ENCODE results near the gene PDS5A.
"Not testable (repeated sequence)": the region's sequence is repeated elsewhere in the genome, so short reads cannot be mapped to it uniquely, and the experiment has no call there.

DNA sequence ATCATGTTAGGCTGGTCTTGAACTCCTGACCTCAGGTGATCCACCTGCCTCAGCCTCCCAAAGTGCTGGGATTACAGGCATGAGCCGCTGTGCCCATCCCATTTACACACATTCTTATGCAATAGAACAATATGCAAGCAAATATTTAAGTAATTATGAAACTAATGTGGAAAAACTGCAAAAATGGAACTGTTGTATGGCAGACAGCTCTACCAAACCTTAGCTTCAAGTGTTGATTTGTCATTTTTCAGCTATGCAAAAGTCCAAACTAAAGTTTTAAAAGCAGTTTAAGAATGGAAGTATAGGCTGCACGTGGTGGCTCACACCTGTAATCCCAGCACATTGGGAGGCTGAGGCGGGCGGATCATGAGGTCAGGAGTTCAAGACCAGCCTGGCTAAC lies 11.7 kb upstream of the PDS5A start:
- not testable (repeated sequence) for TF ChIP-seq NR2C2 (CRISPR knock-in tag; IDR thresholded peaks at IDR 0.05; ENCODE audit: borderline replicate concordance); PAX8 (CRISPR knock-in tag; IDR thresholded peaks at IDR 0.05; ENCODE audit: borderline replicate concordance); FOXK1 (CRISPR knock-in tag; IDR thresholded peaks at IDR 0.05; ENCODE audit: borderline replicate concordance, low read depth); RELA (CRISPR knock-in tag; IDR thresholded peaks at IDR 0.05); ZSCAN12 (CRISPR knock-in tag; IDR thresholded peaks at IDR 0.05); ZNF124 (CRISPR knock-in tag; IDR thresholded peaks at IDR 0.05); RBM22 (optimal IDR thresholded peaks at IDR 0.05; ENCODE audit: low read length)
- TF ChIP-seq, protein P1, sequence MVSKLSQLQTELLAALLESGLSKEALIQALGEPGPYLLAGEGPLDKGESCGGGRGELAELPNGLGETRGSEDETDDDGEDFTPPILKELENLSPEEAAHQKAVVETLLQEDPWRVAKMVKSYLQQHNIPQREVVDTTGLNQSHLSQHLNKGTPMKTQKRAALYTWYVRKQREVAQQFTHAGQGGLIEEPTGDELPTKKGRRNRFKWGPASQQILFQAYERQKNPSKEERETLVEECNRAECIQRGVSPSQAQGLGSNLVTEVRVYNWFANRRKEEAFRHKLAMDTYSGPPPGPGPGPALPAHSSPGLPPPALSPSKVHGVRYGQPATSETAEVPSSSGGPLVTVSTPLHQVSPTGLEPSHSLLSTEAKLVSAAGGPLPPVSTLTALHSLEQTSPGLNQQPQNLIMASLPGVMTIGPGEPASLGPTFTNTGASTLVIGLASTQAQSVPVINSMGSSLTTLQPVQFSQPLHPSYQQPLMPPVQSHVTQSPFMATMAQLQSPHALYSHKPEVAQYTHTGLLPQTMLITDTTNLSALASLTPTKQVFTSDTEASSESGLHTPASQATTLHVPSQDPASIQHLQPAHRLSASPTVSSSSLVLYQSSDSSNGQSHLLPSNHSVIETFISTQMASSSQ (IDR thresholded peaks at IDR 0.05; ENCODE audit: low read depth): not testable (repeated sequence)
- TF ChIP-seq, protein P1 (CRISPR knock-in tag; IDR thresholded peaks at IDR 0.05; ENCODE audit: borderline replicate concordance): not testable (repeated sequence)
- TF ChIP-seq, protein P2, sequence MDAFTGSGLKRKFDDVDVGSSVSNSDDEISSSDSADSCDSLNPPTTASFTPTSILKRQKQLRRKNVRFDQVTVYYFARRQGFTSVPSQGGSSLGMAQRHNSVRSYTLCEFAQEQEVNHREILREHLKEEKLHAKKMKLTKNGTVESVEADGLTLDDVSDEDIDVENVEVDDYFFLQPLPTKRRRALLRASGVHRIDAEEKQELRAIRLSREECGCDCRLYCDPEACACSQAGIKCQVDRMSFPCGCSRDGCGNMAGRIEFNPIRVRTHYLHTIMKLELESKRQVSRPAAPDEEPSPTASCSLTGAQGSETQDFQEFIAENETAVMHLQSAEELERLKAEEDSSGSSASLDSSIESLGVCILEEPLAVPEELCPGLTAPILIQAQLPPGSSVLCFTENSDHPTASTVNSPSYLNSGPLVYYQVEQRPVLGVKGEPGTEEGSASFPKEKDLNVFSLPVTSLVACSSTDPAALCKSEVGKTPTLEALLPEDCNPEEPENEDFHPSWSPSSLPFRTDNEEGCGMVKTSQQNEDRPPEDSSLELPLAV (CRISPR knock-in tag; conservative IDR thresholded peaks at IDR 0.05; ENCODE audit: low read depth): not testable (repeated sequence)

All from HepG2 (cell line).